ENCODE data around the gene ASCC2.
"Not testable (repeated sequence)": the region's sequence is repeated elsewhere in the genome, so short reads cannot be mapped to it uniquely, and the experiment has no call there.

Gene ASCC2

GRCh38 chr22:29855611-29856181, 17.6 kb upstream of the ASCC2 start:
- no peak for DNase-seq

- DNase-seq: no peak
These were observed 16.4 kb upstream of the ASCC2 start for GRCh38 chr22:29854432-29854831.

- DNase-seq: no peak
These were observed 10.0 kb upstream of the ASCC2 start for GRCh38 chr22:29848111-29848510.

- no peak for DNase-seq
These were observed 8.2 kb upstream of the ASCC2 start for GRCh38 chr22:29846290-29846689.

- no peak for DNase-seq
These were observed 4.7 kb upstream of the ASCC2 start for GRCh38 chr22:29842740-29843139.

GRCh38 chr22:29842172-29842571, 4.1 kb upstream of the ASCC2 start:
- no peak for DNase-seq

GRCh38 chr22:29840498-29840897, 2.4 kb upstream of the ASCC2 start:
- DNase-seq: no peak

- no peak for DNase-seq
These were observed 965 bp upstream of the ASCC2 start for GRCh38 chr22:29839039-29839438.

GRCh38 chr22:29838599-29838956, 504 bp upstream of the ASCC2 start:
- no peak for DNase-seq

GRCh38 chr22:29836791-29837370, 1.2 kb downstream of the ASCC2 start:
- not testable (repeated sequence) for DNase-seq

GRCh38 chr22:29834046-29834445, 4.0 kb downstream of the ASCC2 start:
- DNase-seq: no peak

GRCh38 chr22:29833392-29833965, 4.6 kb downstream of the ASCC2 start:
- no peak for DNase-seq

GRCh38 chr22:29831958-29832357, 6.1 kb downstream of the ASCC2 start:
- DNase-seq: no peak

- no peak for DNase-seq
These were observed 6.7 kb downstream of the ASCC2 start for GRCh38 chr22:29831186-29831921.

- DNase-seq: no peak
These were observed 7.5 kb downstream of the ASCC2 start for GRCh38 chr22:29830585-29830984.

GRCh38 chr22:29827726-29828125, 10.3 kb downstream of the ASCC2 start:
- peak; percentile 41 for DNase-seq

- no peak for DNase-seq
These were observed 11.0 kb downstream of the ASCC2 start for GRCh38 chr22:29827091-29827490.

GRCh38 chr22:29825578-29825977, 12.5 kb downstream of the ASCC2 start:
- no peak for DNase-seq

- no peak for DNase-seq
These were observed 13.4 kb downstream of the ASCC2 start for GRCh38 chr22:29824677-29825076.

GRCh38 chr22:29821291-29822016, 16.6 kb downstream of the ASCC2 start:
- peak; percentile 36 for DNase-seq

GRCh38 chr22:29820961-29821290, 17.1 kb downstream of the ASCC2 start:
- DNase-seq: no peak

- no peak for DNase-seq
These were observed 18.6 kb downstream of the ASCC2 start for GRCh38 chr22:29819501-29819900.

- no peak for DNase-seq
These were observed 20.4 kb downstream of the ASCC2 start for GRCh38 chr22:29817724-29818123.

- no peak for DNase-seq
These were observed 21.1 kb downstream of the ASCC2 start for GRCh38 chr22:29816980-29817379.
